SKM-1 treated with dmso at 0.1 percent for 144 hours (cell line): ENCODE measurements around the gene OR52E5.

Experiments used
- DNase-seq: peaks from one replicate; lab custom pipeline; 2025; ENCODE audit not compliant: unreplicated experiment; lab: John Stamatoyannopoulos, UW

Gene OR52E5

GRCh38 chr11:5892908-5893307 lies at the start of gene OR52E5:
Gene OR52E5 (plus strand): TSS chr11:5893208. CDS start chr11:5900777, 7,569 bp downstream.
- no peak for DNase-seq

- DNase-seq = no peak
Observed at GRCh38 chr11:5846701-5847100, 46.3 kb upstream of the OR52E5 start.

GRCh38 chr11:5847711-5848110 lies 45.3 kb upstream of the OR52E5 start:
- no peak for DNase-seq

GRCh38 chr11:5851002-5851401 lies 42.0 kb upstream of the OR52E5 start:
- DNase-seq = no peak

GRCh38 chr11:5857590-5857989 lies 35.4 kb upstream of the OR52E5 start, which contains the start of gene OR52E8:
Gene OR52E8 (minus strand): TSS chr11:5857690. CDS start chr11:5857690, 0 bp downstream.
- DNase-seq = no peak

GRCh38 chr11:5865826-5866225 lies 27.2 kb upstream of the OR52E5 start:
- no peak for DNase-seq

GRCh38 chr11:5878564-5878963 lies 14.4 kb upstream of the OR52E5 start:
- no peak for DNase-seq

- DNase-seq = no peak
Observed at GRCh38 chr11:5880329-5880728, 12.7 kb upstream of the OR52E5 start, which contains the start of gene OR52E4. Gene OR52E4 (plus strand): TSS chr11:5880629. CDS start chr11:5884293, 3,664 bp downstream.

GRCh38 chr11:5881756-5882155 lies 11.3 kb upstream of the OR52E5 start:
- DNase-seq = no peak

- no peak for DNase-seq
Observed at GRCh38 chr11:5887172-5887571, 5.8 kb upstream of the OR52E5 start.

- no peak for DNase-seq
Observed at GRCh38 chr11:5887661-5888060, 5.3 kb upstream of the OR52E5 start.

- DNase-seq = peak; percentile 47
Observed at GRCh38 chr11:5891216-5891800, 1.7 kb upstream of the OR52E5 start.

GRCh38 chr11:5899534-5899933 lies 6.5 kb downstream of the OR52E5 start:
- no peak for DNase-seq

- DNase-seq = no peak
Observed at GRCh38 chr11:5910540-5910939, 17.5 kb downstream of the OR52E5 start.

- DNase-seq = no peak
Observed at GRCh38 chr11:5922749-5923426, 29.9 kb downstream of the OR52E5 start.

- DNase-seq = no peak
Observed at GRCh38 chr11:5923427-5923776, 30.4 kb downstream of the OR52E5 start.

GRCh38 chr11:5923794-5924193 lies 30.8 kb downstream of the OR52E5 start:
- DNase-seq = no peak

GRCh38 chr11:5928271-5928670 lies 35.3 kb downstream of the OR52E5 start:
- DNase-seq = no peak

GRCh38 chr11:5928811-5929210 lies 35.8 kb downstream of the OR52E5 start:
- DNase-seq = no peak

GRCh38 chr11:5929571-5930368 lies 36.8 kb downstream of the OR52E5 start:
- DNase-seq = no peak

GRCh38 chr11:5930614-5931013 lies 37.6 kb downstream of the OR52E5 start:
- DNase-seq = no peak

GRCh38 chr11:5931061-5931460 lies 38.1 kb downstream of the OR52E5 start:
- DNase-seq = no peak
